ENCODE results near the gene ZNF594.
"Not testable (repeated sequence)": the region's sequence is repeated elsewhere in the genome, so short reads cannot be mapped to it uniquely, and the experiment has no call there.

Gene ZNF594

GRCh38 chr17:5161793-5162192 lies 29.9 kb downstream of the ZNF594 start:
- H3K4me3 ChIP-seq (ENCODE audit: low read length in 2 of 2); H3K36me3 ChIP-seq (replicated peaks in 1 of 2; ENCODE audit: control insufficient read depth in 2 of 2, insufficient read depth in 2 of 2, low read length in 2 of 2); H2AK5ac ChIP-seq (ENCODE audit: low read depth, low read length); H3K23ac ChIP-seq (ENCODE audit: low read depth, low read length, poor library complexity); H3K14ac ChIP-seq (ENCODE audit: low read length); H4K8ac ChIP-seq (ENCODE audit: low read depth, low read length); H3K9ac ChIP-seq (ENCODE audit: low read depth, low read length, poor library complexity); DNase-seq (ENCODE audit: low spot score); H3K4me1 ChIP-seq (ENCODE audit: control insufficient read depth in 2 of 2, insufficient read depth in 1 of 2, low read depth in 1 of 2, low read length in 2 of 2); H3K79me1 ChIP-seq (ENCODE audit: low read depth, low read length); H3K4ac ChIP-seq (ENCODE audit: low read length); H2BK120ac ChIP-seq (ENCODE audit: low read depth, low read length); H3K18ac ChIP-seq (ENCODE audit: low read length); H2BK15ac ChIP-seq (ENCODE audit: low read length); H2AFZ ChIP-seq (ENCODE audit: low read length); H2BK5ac ChIP-seq (ENCODE audit: low read length); H3K27me3 ChIP-seq (ENCODE audit: control insufficient read depth in 3 of 3, insufficient read depth in 3 of 3, low read depth in 1 of 3, low read length in 3 of 3); H4K91ac ChIP-seq (ENCODE audit: low read depth, low read length, poor library complexity); H3K27ac ChIP-seq (replicated peaks; ENCODE audit: low read length); H3K4me2 ChIP-seq (ENCODE audit: insufficient read depth, low read length, poor library complexity, severe bottlenecking); H3K9me3 ChIP-seq (replicated peaks in 1 of 2; ENCODE audit: control insufficient read depth in 2 of 2, insufficient read depth in 1 of 2, low read depth in 1 of 2, low read length in 2 of 2); H2BK12ac ChIP-seq (ENCODE audit: low read length): not testable (repeated sequence)
- no CpG with 5 or more reads among the region's 3 CpGs for WGBS, 2 donors (ENCODE audit: extremely low coverage in 2 of 2, insufficient read length in 2 of 2, insufficient replicate concordance in 1 of 2)

DNA sequence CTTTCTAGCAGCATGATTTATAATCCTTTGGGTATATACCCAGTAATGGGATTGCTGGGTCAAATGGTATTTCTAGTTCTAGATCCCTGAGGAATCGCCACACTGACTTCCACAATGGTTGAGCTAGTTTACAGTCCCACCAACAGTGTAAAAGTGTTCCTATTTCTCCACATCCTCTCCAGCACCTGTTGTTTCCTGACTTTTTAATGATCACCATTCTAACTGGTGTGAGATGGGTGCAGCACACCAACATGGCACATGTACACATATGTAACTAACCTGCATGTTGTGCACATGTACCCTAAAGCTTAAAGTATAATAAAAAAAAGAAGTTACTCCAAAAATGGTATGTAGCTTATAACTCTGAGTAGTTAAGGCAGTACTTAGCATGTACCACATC lies 31.0 kb downstream of the ZNF594 start:
- H2BK15ac ChIP-seq (ENCODE audit: low read length); H3K27ac ChIP-seq (replicated peaks; ENCODE audit: low read length); H3K4me3 ChIP-seq (ENCODE audit: low read length in 2 of 2); H3K9me3 ChIP-seq (replicated peaks in 1 of 2; ENCODE audit: control insufficient read depth in 2 of 2, insufficient read depth in 1 of 2, low read depth in 1 of 2, low read length in 2 of 2); H4K91ac ChIP-seq (ENCODE audit: low read depth, low read length, poor library complexity); DNase-seq (ENCODE audit: low spot score); H2AFZ ChIP-seq (ENCODE audit: low read length); H3K14ac ChIP-seq (ENCODE audit: low read length); H2BK5ac ChIP-seq (ENCODE audit: low read length); H3K79me1 ChIP-seq (ENCODE audit: low read depth, low read length); H3K27me3 ChIP-seq (ENCODE audit: control insufficient read depth in 3 of 3, insufficient read depth in 3 of 3, low read depth in 1 of 3, low read length in 3 of 3); H2BK12ac ChIP-seq (ENCODE audit: low read length); H2AK5ac ChIP-seq (ENCODE audit: low read depth, low read length); H2BK120ac ChIP-seq (ENCODE audit: low read depth, low read length); H3K9ac ChIP-seq (ENCODE audit: low read depth, low read length, poor library complexity); H3K18ac ChIP-seq (ENCODE audit: low read length); H3K4me2 ChIP-seq (ENCODE audit: insufficient read depth, low read length, poor library complexity, severe bottlenecking); H3K23ac ChIP-seq (ENCODE audit: low read depth, low read length, poor library complexity); H3K4ac ChIP-seq (ENCODE audit: low read length); H4K8ac ChIP-seq (ENCODE audit: low read depth, low read length); H3K36me3 ChIP-seq (replicated peaks in 1 of 2; ENCODE audit: control insufficient read depth in 2 of 2, insufficient read depth in 2 of 2, low read length in 2 of 2); H3K4me1 ChIP-seq (ENCODE audit: control insufficient read depth in 2 of 2, insufficient read depth in 1 of 2, low read depth in 1 of 2, low read length in 2 of 2): not testable (repeated sequence)
- no CpG with 5 or more reads among the region's 1 CpG for WGBS, 2 donors (ENCODE audit: extremely low coverage in 2 of 2, insufficient read length in 2 of 2, insufficient replicate concordance in 1 of 2)

DNA sequence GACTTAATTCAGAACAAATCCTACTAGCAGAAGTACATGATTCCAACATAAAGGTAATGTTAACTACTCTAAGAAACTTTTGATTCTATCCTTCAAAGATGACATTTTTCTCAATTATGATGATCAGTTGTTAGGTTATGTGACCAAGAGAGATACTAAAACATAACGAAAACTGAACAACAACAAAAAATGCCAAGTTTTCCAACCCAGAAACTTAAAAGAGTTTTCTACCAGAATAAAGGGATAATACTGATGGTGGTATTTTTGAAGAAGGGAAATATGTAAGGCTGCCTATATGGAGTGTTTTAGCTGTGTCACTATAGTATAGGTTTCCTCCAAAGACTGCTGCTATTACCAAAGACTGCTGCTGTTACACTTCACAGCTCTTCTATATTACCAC lies 45.5 kb downstream of the ZNF594 start:
- no CpG with 5 or more reads among the region's 1 CpG for WGBS, 2 donors (ENCODE audit: extremely low coverage in 2 of 2, insufficient read length in 2 of 2, insufficient replicate concordance in 1 of 2)
- not testable (repeated sequence) for H3K4me2 ChIP-seq (ENCODE audit: insufficient read depth, low read length, poor library complexity, severe bottlenecking); H3K79me1 ChIP-seq (ENCODE audit: low read depth, low read length); H3K9ac ChIP-seq (ENCODE audit: low read depth, low read length, poor library complexity); H2BK5ac ChIP-seq (ENCODE audit: low read length); H3K27me3 ChIP-seq (ENCODE audit: control insufficient read depth in 3 of 3, insufficient read depth in 3 of 3, low read depth in 1 of 3, low read length in 3 of 3); H3K23ac ChIP-seq (ENCODE audit: low read depth, low read length, poor library complexity); H2BK120ac ChIP-seq (ENCODE audit: low read depth, low read length); H2AK5ac ChIP-seq (ENCODE audit: low read depth, low read length); H3K27ac ChIP-seq (replicated peaks; ENCODE audit: low read length); H2AFZ ChIP-seq (ENCODE audit: low read length); H3K14ac ChIP-seq (ENCODE audit: low read length); H2BK15ac ChIP-seq (ENCODE audit: low read length); H2BK12ac ChIP-seq (ENCODE audit: low read length); H3K9me3 ChIP-seq (replicated peaks in 1 of 2; ENCODE audit: control insufficient read depth in 2 of 2, insufficient read depth in 1 of 2, low read depth in 1 of 2, low read length in 2 of 2); H4K8ac ChIP-seq (ENCODE audit: low read depth, low read length); DNase-seq (ENCODE audit: low spot score); H3K18ac ChIP-seq (ENCODE audit: low read length); H4K91ac ChIP-seq (ENCODE audit: low read depth, low read length, poor library complexity); H3K4me3 ChIP-seq (ENCODE audit: low read length in 2 of 2); H3K36me3 ChIP-seq (replicated peaks in 1 of 2; ENCODE audit: control insufficient read depth in 2 of 2, insufficient read depth in 2 of 2, low read length in 2 of 2); H3K4me1 ChIP-seq (ENCODE audit: control insufficient read depth in 2 of 2, insufficient read depth in 1 of 2, low read depth in 1 of 2, low read length in 2 of 2); H3K4ac ChIP-seq (ENCODE audit: low read length)

GRCh38 chr17:5142877-5143276 lies 48.8 kb downstream of the ZNF594 start:
- not testable (repeated sequence) for H4K91ac ChIP-seq (ENCODE audit: low read depth, low read length, poor library complexity); H2BK12ac ChIP-seq (ENCODE audit: low read length); H2AFZ ChIP-seq (ENCODE audit: low read length); H3K23ac ChIP-seq (ENCODE audit: low read depth, low read length, poor library complexity); H3K4ac ChIP-seq (ENCODE audit: low read length); H3K4me2 ChIP-seq (ENCODE audit: insufficient read depth, low read length, poor library complexity, severe bottlenecking); H3K4me1 ChIP-seq (ENCODE audit: control insufficient read depth in 2 of 2, insufficient read depth in 1 of 2, low read depth in 1 of 2, low read length in 2 of 2); H3K79me1 ChIP-seq (ENCODE audit: low read depth, low read length); DNase-seq (ENCODE audit: low spot score); H4K8ac ChIP-seq (ENCODE audit: low read depth, low read length); H2AK5ac ChIP-seq (ENCODE audit: low read depth, low read length); H3K36me3 ChIP-seq (replicated peaks in 1 of 2; ENCODE audit: control insufficient read depth in 2 of 2, insufficient read depth in 2 of 2, low read length in 2 of 2); H3K4me3 ChIP-seq (ENCODE audit: low read length in 2 of 2); H3K9ac ChIP-seq (ENCODE audit: low read depth, low read length, poor library complexity); H3K27ac ChIP-seq (replicated peaks; ENCODE audit: low read length); H2BK5ac ChIP-seq (ENCODE audit: low read length); H2BK15ac ChIP-seq (ENCODE audit: low read length); H3K18ac ChIP-seq (ENCODE audit: low read length); H3K14ac ChIP-seq (ENCODE audit: low read length); H3K9me3 ChIP-seq (replicated peaks in 1 of 2; ENCODE audit: control insufficient read depth in 2 of 2, insufficient read depth in 1 of 2, low read depth in 1 of 2, low read length in 2 of 2); H2BK120ac ChIP-seq (ENCODE audit: low read depth, low read length); H3K27me3 ChIP-seq (ENCODE audit: control insufficient read depth in 3 of 3, insufficient read depth in 3 of 3, low read depth in 1 of 3, low read length in 3 of 3)
- WGBS, 2 donors (ENCODE audit: extremely low coverage in 2 of 2, insufficient read length in 2 of 2, insufficient replicate concordance in 1 of 2) = no CpG with 5 or more reads among the region's 18 CpGs
